CD4-positive, alpha-beta T cell (primary cell): ENCODE measurements around the gene CSNK1G1. TPM values are rescaled to one million over a fixed set of nuclear protein-coding genes. Genes with fewer than 3 reads are reported as not detected.

Experiments used
- ATAC-seq: fragments of 200-7000 bp; cut with Tn5 transposase; one replicate; pipeline ENCODE4 v1.10.0; 2022; ENCODE audit warnings: mild to moderate bottlenecking; ENCODE audit not compliant: poor library complexity
- CTCF ChIA-PET: fragments of 350-600 bp; sonication (Branson Sonifier 250); formaldehyde crosslinking; loops from one replicate; lab custom pipeline; 2021; ENCODE audit warnings: antibody characterized with exemption, inconsistent platforms; lab: Charles Lee
- POLR2A ChIA-PET: fragments of 350-600 bp; sonication (Branson Sonifier 250); formaldehyde crosslinking; loops from one replicate; lab custom pipeline; 2021; ENCODE audit warnings: antibody characterized with exemption, inconsistent platforms; lab: Charles Lee
- DNase-seq, 14 experiments: peaks; one replicate each; pipeline ENCODE4 v3.0.0-alpha.2; 2013 to 2020; ENCODE audit warnings: mixed read lengths in 2 of 14
- H3K27ac ChIP-seq, 2 donors: one replicate each; pipeline versions ENCODE4 v1.5.1 to v1.7.0; 2013; ENCODE audit warnings: low read length in 2 of 2, low read depth in 1 of 2, mild to moderate bottlenecking in 1 of 2
- H3K27me3 ChIP-seq, 2 experiments: 1 replicate in 1 of 2; 2 replicates in 1 of 2; pipeline versions ENCODE4 v1.6.1 to v1.7.0; 2013; ENCODE audit warnings: low read length in 2 of 2, control low read depth in 1 of 2, mild to moderate bottlenecking in 1 of 2, moderate library complexity in 1 of 2; ENCODE audit not compliant: insufficient read depth in 2 of 2, control insufficient read depth in 1 of 2
- H3K36me3 ChIP-seq: one replicate; pipeline ENCODE4 v1.6.1; 2013; ENCODE audit warnings: low read length, control low read depth; ENCODE audit not compliant: insufficient read depth
- H3K4me1 ChIP-seq: one replicate; pipeline ENCODE4 v1.6.1; 2013; ENCODE audit warnings: low read length, control low read depth; ENCODE audit not compliant: insufficient read depth
- H3K4me3 ChIP-seq: one replicate; pipeline ENCODE4 v1.5.1; 2013; ENCODE audit warnings: mild to moderate bottlenecking, low read length, moderate library complexity
- H3K9me3 ChIP-seq, 2 experiments: 1 replicate in 1 of 2; 2 replicates in 1 of 2; pipeline versions ENCODE4 v1.6.1 to v1.7.0; 2013; ENCODE audit warnings: low read length in 2 of 2, mild to moderate bottlenecking in 2 of 2, control low read depth in 1 of 2, moderate library complexity in 1 of 2; ENCODE audit not compliant: control insufficient read depth in 1 of 2, insufficient read depth in 1 of 2
- H3K27ac Mint-ChIP-seq: one replicate; pipeline ENCODE4 v1.8.0; 2020; ENCODE audit warnings: mixed read lengths
- H3K27me3 Mint-ChIP-seq: one replicate; pipeline ENCODE4 v1.8.0; 2021; ENCODE audit warnings: mixed read lengths
- H3K36me3 Mint-ChIP-seq: one replicate; pipeline ENCODE4 v1.8.0; 2021; ENCODE audit warnings: low read depth, mixed read lengths
- H3K4me1 Mint-ChIP-seq: one replicate; pipeline ENCODE4 v1.8.0; 2021; ENCODE audit warnings: low read depth, mixed read lengths
- H3K4me3 Mint-ChIP-seq: one replicate; pipeline ENCODE4 v1.8.0; 2020; ENCODE audit warnings: mild to moderate bottlenecking, mixed read lengths
- H3K9me3 Mint-ChIP-seq: one replicate; pipeline ENCODE4 v1.8.0; 2020; ENCODE audit warnings: mixed read lengths
- CTCF ChIP-seq: fragments of 200-600 bp; IDR thresholded peaks from one replicate; pipeline ENCODE4 v1.8.0; 2022; ENCODE audit warnings: antibody characterized with exemption, mild to moderate bottlenecking
- intact Hi-C, 2 experiments: fragments of 100-400 bp; cut with DNase I in 1 of 2; cut with micrococcal nuclease in 1 of 2; formaldehyde crosslinking; loops; one replicate each; pipeline versions ENCODE4 v1.15.1 to v1.9.0; 2023 to 2025; cut with DNase I, micrococcal nuclease
- total RNA-seq, 174 experiments: library from RNA in 2 of 174; stranded (reverse) in 2 of 174; gene quantifications; one replicate each; pipeline ENCODE4 v1.2.3 and lab custom pipeline; 2021 to 2026

The CSNK1G1 gene
- total RNA-seq, 2 experiments from 2014 or later = 12.2 to 13.7 TPM

GRCh38 chr15:64205202-64205601, 150.8 kb downstream of the CSNK1G1 start:
- no peak for DNase-seq
- Mint-ChIP-seq H3K9me3 (no peaks in the 10 kb centered on the region), H3K4me3 (no peak overlapping the region), H3K36me3 (peaks cover 62% of the 10 kb centered on the region), H3K27ac (no peak overlapping the region), H3K4me1 (no peaks in the 10 kb centered on the region), H3K27me3 (no peaks in the 10 kb centered on the region)
- ATAC-seq = no peak
- Histone ChIP-seq H3K27ac (no peak overlapping the region), H3K4me1 (no peaks in the 10 kb centered on the region), H3K4me3 (no peak overlapping the region), H3K9me3 (no peaks in the 10 kb centered on the region), H3K27me3 (no peaks in the 10 kb centered on the region), H3K36me3 (peaks cover 40% of the 10 kb centered on the region)
- intact Hi-C loops = loop anchor here (5.0 kb wide), 2 partner anchors 447 to 522 kb away; no protein-coding TSS in a partner anchor
- no peak for TF ChIP-seq CTCF
- POLR2A ChIA-PET = no interaction called here
- CTCF ChIA-PET = no interaction called here

- no peaks in the 10 kb centered on the region for H3K27me3 ChIP-seq
- H3K27me3 Mint-ChIP-seq = no peaks in the 10 kb centered on the region
- H3K4me1 Mint-ChIP-seq = no peaks in the 10 kb centered on the region
- TF ChIP-seq CTCF = no peak
- POLR2A ChIA-PET = no interaction called here
- no peaks in the 10 kb centered on the region for H3K4me1 ChIP-seq
- no peak for DNase-seq
- H3K4me3 ChIP-seq = no peak overlapping the region
- peaks cover 64% of the 10 kb centered on the region for H3K36me3 Mint-ChIP-seq
- no peak overlapping the region for H3K27ac Mint-ChIP-seq
- no peak for ATAC-seq
- CTCF ChIA-PET = no interaction called here
- no peaks in the 10 kb centered on the region for H3K9me3 ChIP-seq
- H3K9me3 Mint-ChIP-seq = no peaks in the 10 kb centered on the region
- intact Hi-C loops = no loop called here
- no peak overlapping the region for H3K27ac ChIP-seq
- H3K4me3 Mint-ChIP-seq = no peak overlapping the region
- H3K36me3 ChIP-seq = peaks cover 31% of the 10 kb centered on the region
Measured at GRCh38 chr15:64197425-64197824, 158.5 kb downstream of the CSNK1G1 start.

- Mint-ChIP-seq H3K36me3 (peaks cover 50% of the 10 kb centered on the region), H3K27me3 (no peaks in the 10 kb centered on the region), H3K9me3 (no peaks in the 10 kb centered on the region), H3K27ac (no peak overlapping the region), H3K4me1 (no peaks in the 10 kb centered on the region), H3K4me3 (no peak overlapping the region)
- ChIA-PET CTCF (no interaction called here), POLR2A (no interaction called here)
- H3K4me1 ChIP-seq = no peaks in the 10 kb centered on the region
- H3K27ac ChIP-seq = no peak overlapping the region
- H3K9me3 ChIP-seq = no peaks in the 10 kb centered on the region
- H3K27me3 ChIP-seq = no peaks in the 10 kb centered on the region
- no peak for TF ChIP-seq CTCF
- no peak for DNase-seq
- no peak overlapping the region for H3K4me3 ChIP-seq
- intact Hi-C loops = no loop called here
- H3K36me3 ChIP-seq = peaks cover 28% of the 10 kb centered on the region
- ATAC-seq = no peak
Measured at GRCh38 chr15:64193971-64194370, 162.0 kb downstream of the CSNK1G1 start.
